Measurements from ENCODE around the gene SLC35F5.
"Not testable (repeated sequence)": the region's sequence is repeated elsewhere in the genome, so short reads cannot be mapped to it uniquely, and the experiment has no call there.

SLC35F5 gene

GRCh38 chr2:113784823-113785744, 28.6 kb upstream of the SLC35F5 start:
- H3K4me3 ChIP-seq (ENCODE audit: low read depth, low read length), result no peak overlapping the region
- no peak for TF ChIP-seq CTCF (IDR thresholded peaks at IDR 0.05; ENCODE audit: borderline replicate concordance, insufficient read depth, low read depth, low read length)

- no peak overlapping the region for H3K4me3 ChIP-seq (ENCODE audit: low read depth, low read length)
- TF ChIP-seq CTCF (IDR thresholded peaks at IDR 0.05; ENCODE audit: borderline replicate concordance, insufficient read depth, low read depth, low read length), result no peak
Observed at GRCh38 chr2:113780472-113780871, 24.0 kb upstream of the SLC35F5 start.

GRCh38 chr2:113777371-113777770, 20.9 kb upstream of the SLC35F5 start:
- H3K4me3 ChIP-seq (ENCODE audit: low read depth, low read length), result no peak overlapping the region
- TF ChIP-seq CTCF (IDR thresholded peaks at IDR 0.05; ENCODE audit: borderline replicate concordance, insufficient read depth, low read depth, low read length), result no peak

- no peak overlapping the region for H3K4me3 ChIP-seq (ENCODE audit: low read depth, low read length)
- no peak for TF ChIP-seq CTCF (IDR thresholded peaks at IDR 0.05; ENCODE audit: borderline replicate concordance, insufficient read depth, low read depth, low read length)
Observed at GRCh38 chr2:113776949-113777348, 20.5 kb upstream of the SLC35F5 start.

GRCh38 chr2:113774616-113775015, 18.2 kb upstream of the SLC35F5 start:
- not testable (repeated sequence) for H3K4me3 ChIP-seq (ENCODE audit: low read depth, low read length)

GRCh38 chr2:113770929-113771328, 14.5 kb upstream of the SLC35F5 start:
- TF ChIP-seq CTCF (IDR thresholded peaks at IDR 0.05; ENCODE audit: borderline replicate concordance, insufficient read depth, low read depth, low read length), result no peak
- H3K4me3 ChIP-seq (ENCODE audit: low read depth, low read length), result no peak overlapping the region

GRCh38 chr2:113769555-113769954, 13.1 kb upstream of the SLC35F5 start:
- TF ChIP-seq CTCF (IDR thresholded peaks at IDR 0.05; ENCODE audit: borderline replicate concordance, insufficient read depth, low read depth, low read length), result no peak
- no peak overlapping the region for H3K4me3 ChIP-seq (ENCODE audit: low read depth, low read length)

All from GM12875 (cell line).